Measurements from ENCODE around the gene MBOAT7.
"Not testable (repeated sequence)": the region's sequence is repeated elsewhere in the genome, so short reads cannot be mapped to it uniquely, and the experiment has no call there.

The MBOAT7 gene

GRCh38 chr19:54217517-54218247 is 28.3 kb upstream of the MBOAT7 start:
- H3K9ac ChIP-seq (ENCODE audit: low read depth, low read length); H3K36me3 ChIP-seq (ENCODE audit: insufficient read depth, low read length); H3K4me1 ChIP-seq (ENCODE audit: insufficient read depth, low read length); H3K9me3 ChIP-seq (ENCODE audit: control insufficient read depth, insufficient read depth, low read length): not testable (repeated sequence)

DNA sequence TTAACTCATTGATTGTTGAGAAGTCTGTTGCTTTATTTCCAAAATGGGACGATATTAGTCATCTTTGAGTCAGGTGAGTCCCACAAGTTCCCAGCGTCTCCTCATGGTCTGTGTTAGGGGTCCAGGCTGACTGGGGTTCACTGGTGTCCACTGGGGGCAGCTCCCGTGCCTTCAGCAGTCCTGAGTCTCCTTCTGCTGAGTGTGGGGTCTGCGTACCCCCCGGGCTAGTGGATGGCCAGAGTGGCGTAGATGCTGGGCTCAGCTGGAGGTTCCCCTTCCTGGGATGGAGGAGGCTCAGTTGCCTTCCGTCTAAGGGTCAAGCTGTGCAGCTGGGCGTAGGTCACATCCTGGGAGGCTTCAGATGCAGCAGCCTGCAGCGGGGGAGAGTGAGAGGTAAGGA is 27.5 kb upstream of the MBOAT7 start:
- Histone ChIP-seq H3K4me1 (ENCODE audit: insufficient read depth, low read length) (no peaks in the 10 kb centered on the region; the same call in 1 of the 2 replicates), H3K36me3 (ENCODE audit: insufficient read depth, low read length) (no peaks in the 10 kb centered on the region), H3K9me3 (ENCODE audit: control insufficient read depth, insufficient read depth, low read length) (no peaks in the 10 kb centered on the region), H3K9ac (ENCODE audit: low read depth, low read length) (no peak overlapping the region)

DNA sequence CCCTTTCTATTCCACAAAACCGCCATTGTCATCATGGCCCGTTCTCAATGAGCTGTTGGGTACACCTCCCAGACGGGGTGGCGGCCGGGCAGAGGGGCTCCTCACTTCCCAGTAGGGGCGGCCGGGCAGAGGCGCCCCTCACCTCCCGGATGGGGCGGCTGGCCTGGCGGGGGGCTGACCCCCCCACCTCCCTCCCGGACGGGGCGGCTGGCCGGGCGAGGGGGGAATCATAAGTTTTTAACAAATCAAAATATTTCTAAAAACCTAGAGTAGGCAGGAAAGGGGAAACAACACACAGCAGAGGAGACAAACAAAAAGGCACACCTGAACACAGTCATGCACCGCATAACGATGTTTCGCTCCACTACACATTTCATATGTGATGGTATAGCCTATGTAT is 25.4 kb upstream of the MBOAT7 start:
- not testable (repeated sequence) for H3K36me3 ChIP-seq (ENCODE audit: insufficient read depth, low read length); H3K4me1 ChIP-seq (ENCODE audit: insufficient read depth, low read length)

GRCh38 chr19:54214217-54214616 is 24.8 kb upstream of the MBOAT7 start:
- not testable (repeated sequence) for H3K36me3 ChIP-seq (ENCODE audit: insufficient read depth, low read length); H3K4me1 ChIP-seq (ENCODE audit: insufficient read depth, low read length); H3K9ac ChIP-seq (ENCODE audit: low read depth, low read length); H3K9me3 ChIP-seq (ENCODE audit: control insufficient read depth, insufficient read depth, low read length)

More for the DNA sequence above, 25.4 kb upstream of the MBOAT7 start:
- H3K9ac ChIP-seq (ENCODE audit: low read depth, low read length); H3K9me3 ChIP-seq (ENCODE audit: control insufficient read depth, insufficient read depth, low read length): not testable (repeated sequence)

DNA sequence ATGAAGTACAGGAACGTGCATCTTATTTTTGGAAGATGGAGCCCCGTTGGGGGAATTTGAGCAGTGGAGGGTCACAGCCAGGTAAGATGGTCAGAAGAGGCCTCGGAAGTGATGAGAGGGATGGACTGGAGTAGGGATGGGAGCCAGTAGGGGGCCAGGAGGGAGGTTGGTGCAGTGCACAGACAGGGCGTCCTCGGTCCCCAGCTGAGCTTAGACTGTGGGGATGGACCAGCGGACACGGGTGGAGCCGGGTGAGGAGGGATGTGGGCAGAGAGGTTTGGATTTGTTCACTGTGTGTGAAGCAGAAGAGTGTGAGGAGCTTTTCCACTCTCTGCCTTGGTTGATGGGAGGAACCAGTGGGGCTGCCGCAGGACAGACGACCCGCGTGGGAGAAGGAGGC is 21.9 kb upstream of the MBOAT7 start:
- Histone ChIP-seq H3K9ac (ENCODE audit: low read depth, low read length) (no peak overlapping the region), H3K4me1 (ENCODE audit: insufficient read depth, low read length) (no peaks in the 10 kb centered on the region; the same call in none of the 2 replicates), H3K9me3 (ENCODE audit: control insufficient read depth, insufficient read depth, low read length) (no peaks in the 10 kb centered on the region), H3K36me3 (ENCODE audit: insufficient read depth, low read length) (peaks cover 14% of the 10 kb centered on the region)

GRCh38 chr19:54209811-54210494 is 20.6 kb upstream of the MBOAT7 start:
- H3K9me3 ChIP-seq (ENCODE audit: control insufficient read depth, insufficient read depth, low read length): no peaks in the 10 kb centered on the region
- no peaks in the 10 kb centered on the region; the same call in none of the 2 replicates for H3K4me1 ChIP-seq (ENCODE audit: insufficient read depth, low read length)
- no peak overlapping the region for H3K9ac ChIP-seq (ENCODE audit: low read depth, low read length)
- H3K36me3 ChIP-seq (ENCODE audit: insufficient read depth, low read length): peaks cover 22% of the 10 kb centered on the region

DNA sequence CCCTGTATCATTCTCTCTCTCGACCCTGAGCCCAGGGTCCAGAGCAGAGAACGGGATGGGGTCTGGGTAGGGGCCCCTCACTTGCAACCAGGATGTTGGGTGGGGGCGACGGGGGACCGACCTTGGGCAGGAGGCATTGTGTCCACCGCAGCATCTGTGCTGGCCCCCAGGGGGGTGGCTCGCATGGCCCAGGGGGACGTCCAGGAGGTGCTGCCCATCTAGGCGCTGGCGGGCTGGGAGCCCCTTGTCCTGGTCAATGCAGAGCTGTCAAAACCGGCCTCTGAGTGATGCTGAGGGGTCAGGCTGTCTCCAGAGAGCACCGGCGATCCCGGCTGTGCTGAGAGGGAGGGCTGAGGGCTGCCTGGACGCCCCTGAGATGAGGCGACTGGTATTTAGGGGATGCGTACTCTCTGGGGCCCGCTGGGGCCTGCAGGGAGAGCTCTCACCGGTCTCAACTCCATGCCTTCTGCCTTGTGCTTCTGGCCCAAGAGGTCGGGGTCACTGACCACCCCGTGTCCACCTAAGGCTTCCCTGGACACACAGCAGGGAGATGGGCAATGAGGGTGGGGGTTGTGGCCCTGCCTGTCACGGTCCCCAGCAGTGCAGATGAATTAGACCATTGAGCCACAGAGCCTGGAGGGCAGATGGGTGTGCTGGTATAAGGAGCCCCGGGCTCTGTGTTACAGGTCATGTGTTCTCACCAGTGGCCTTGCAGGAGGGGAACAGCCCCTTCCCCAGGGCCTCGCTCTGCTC is 19.9 kb upstream of the MBOAT7 start:
- no peak overlapping the region for H3K9ac ChIP-seq (ENCODE audit: low read depth, low read length)
- no peaks in the 10 kb centered on the region; the same call in none of the 2 replicates for H3K4me1 ChIP-seq (ENCODE audit: insufficient read depth, low read length)
- no peaks in the 10 kb centered on the region for H3K9me3 ChIP-seq (ENCODE audit: control insufficient read depth, insufficient read depth, low read length)
- peaks cover 30% of the 10 kb centered on the region for H3K36me3 ChIP-seq (ENCODE audit: insufficient read depth, low read length)

GRCh38 chr19:54208784-54209057 is 19.3 kb upstream of the MBOAT7 start:
- Histone ChIP-seq H3K36me3 (ENCODE audit: insufficient read depth, low read length) (peaks cover 30% of the 10 kb centered on the region), H3K4me1 (ENCODE audit: insufficient read depth, low read length) (no peaks in the 10 kb centered on the region; the same call in none of the 2 replicates), H3K9ac (ENCODE audit: low read depth, low read length) (no peak overlapping the region), H3K9me3 (ENCODE audit: control insufficient read depth, insufficient read depth, low read length) (no peaks in the 10 kb centered on the region)

- peaks cover 34% of the 10 kb centered on the region for H3K36me3 ChIP-seq (ENCODE audit: insufficient read depth, low read length)
- no peaks in the 10 kb centered on the region for H3K9me3 ChIP-seq (ENCODE audit: control insufficient read depth, insufficient read depth, low read length)
- H3K9ac ChIP-seq (ENCODE audit: low read depth, low read length): no peak overlapping the region
- peaks cover 3% of the 10 kb centered on the region for H3K4me1 ChIP-seq (ENCODE audit: insufficient read depth, low read length)
These were observed 18.8 kb upstream of the MBOAT7 start for GRCh38 chr19:54207983-54208783.

GRCh38 chr19:54207676-54207982 is 18.2 kb upstream of the MBOAT7 start:
- H3K36me3 ChIP-seq (ENCODE audit: insufficient read depth, low read length): peaks cover 39% of the 10 kb centered on the region
- H3K9ac ChIP-seq (ENCODE audit: low read depth, low read length): no peak overlapping the region
- peaks cover 8% of the 10 kb centered on the region for H3K4me1 ChIP-seq (ENCODE audit: insufficient read depth, low read length)
- H3K9me3 ChIP-seq (ENCODE audit: control insufficient read depth, insufficient read depth, low read length): no peaks in the 10 kb centered on the region

DNA sequence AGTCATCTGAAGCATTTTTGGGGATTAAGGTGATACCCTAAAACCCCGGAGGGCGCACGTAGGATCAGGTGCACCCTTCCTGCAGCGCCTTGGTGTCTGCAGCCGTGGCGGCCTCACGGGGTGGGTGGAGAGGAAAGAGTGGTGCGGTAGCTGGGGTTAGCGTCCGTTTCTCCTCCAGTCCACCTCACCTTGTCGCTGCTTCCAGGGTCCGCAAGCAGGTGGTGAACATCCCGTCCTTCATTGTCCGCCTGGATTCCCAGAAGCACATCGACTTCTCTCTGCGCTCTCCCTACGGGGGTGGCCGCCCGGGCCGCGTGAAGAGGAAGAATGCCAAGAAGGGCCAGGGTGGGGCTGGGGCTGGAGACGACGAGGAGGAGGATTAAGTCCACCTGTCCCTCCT is 17.8 kb upstream of the MBOAT7 start:
- not testable (repeated sequence) for H3K9me3 ChIP-seq (ENCODE audit: control insufficient read depth, insufficient read depth, low read length); H3K9ac ChIP-seq (ENCODE audit: low read depth, low read length)
- H3K36me3 ChIP-seq (ENCODE audit: insufficient read depth, low read length): peaks cover 44% of the 10 kb centered on the region
- peaks cover 13% of the 10 kb centered on the region for H3K4me1 ChIP-seq (ENCODE audit: insufficient read depth, low read length)

DNA sequence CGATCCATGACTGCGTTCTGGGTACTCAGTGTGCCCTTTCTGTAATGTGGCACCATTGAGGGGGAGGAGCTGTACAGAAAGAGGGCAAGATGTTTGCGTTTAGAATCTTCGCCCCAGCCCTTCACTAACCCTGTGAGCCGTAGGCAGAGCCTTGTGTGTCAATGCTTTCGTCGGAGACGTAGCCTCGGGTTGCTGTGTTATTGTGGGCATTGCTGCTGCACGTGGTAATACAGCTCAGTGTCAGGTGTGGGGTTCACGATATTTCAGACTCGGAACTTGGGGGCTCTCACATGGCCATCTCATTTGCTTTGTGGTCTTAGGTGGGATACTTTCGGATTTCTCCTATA is 17.4 kb upstream of the MBOAT7 start:
- Histone ChIP-seq H3K4me1 (ENCODE audit: insufficient read depth, low read length) (peaks cover 15% of the 10 kb centered on the region), H3K9ac (ENCODE audit: low read depth, low read length) (no peak overlapping the region), H3K36me3 (ENCODE audit: insufficient read depth, low read length) (peaks cover 45% of the 10 kb centered on the region), H3K9me3 (ENCODE audit: control insufficient read depth, insufficient read depth, low read length) (no peaks in the 10 kb centered on the region)

DNA sequence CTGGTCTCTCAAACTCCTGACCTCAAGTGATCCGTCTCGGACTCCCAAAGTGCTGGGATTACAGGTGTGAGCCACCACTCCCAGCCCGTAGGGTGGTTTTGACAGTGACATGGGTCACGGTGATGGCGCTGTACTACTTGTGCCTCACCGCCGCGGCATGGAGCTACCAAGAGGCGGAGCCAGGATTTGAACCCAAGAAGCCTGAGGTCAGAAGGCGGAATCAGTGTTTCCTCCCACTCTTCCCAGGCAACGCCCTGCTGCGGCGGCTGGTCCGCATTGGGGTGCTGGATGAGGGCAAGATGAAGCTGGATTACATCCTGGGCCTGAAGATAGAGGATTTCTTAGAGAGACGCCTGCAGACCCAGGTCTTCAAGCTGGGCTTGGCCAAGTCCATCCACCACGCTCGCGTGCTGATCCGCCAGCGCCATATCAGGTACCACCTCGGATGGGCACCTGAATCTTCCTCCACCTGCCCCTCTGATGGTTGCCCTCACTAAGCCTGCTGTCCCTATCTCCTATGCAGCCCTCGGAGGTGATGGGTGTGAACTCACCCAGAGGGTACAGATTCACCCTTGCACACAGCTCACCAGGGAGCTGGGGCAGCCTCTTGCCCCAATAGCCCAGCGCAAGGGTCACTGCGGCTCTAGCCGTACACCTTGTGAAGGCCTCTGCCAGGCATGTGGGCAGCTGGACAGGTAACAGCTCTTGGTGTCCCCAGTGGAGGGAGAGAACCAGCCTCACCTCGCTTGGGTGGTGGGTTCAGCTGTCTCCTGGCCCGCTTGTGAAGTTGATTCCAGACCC is 16.9 kb upstream of the MBOAT7 start:
- Histone ChIP-seq H3K4me1 (ENCODE audit: insufficient read depth, low read length) (peaks cover 15% of the 10 kb centered on the region), H3K9ac (ENCODE audit: low read depth, low read length) (no peak overlapping the region), H3K9me3 (ENCODE audit: control insufficient read depth, insufficient read depth, low read length) (no peaks in the 10 kb centered on the region), H3K36me3 (ENCODE audit: insufficient read depth, low read length) (peaks cover 49% of the 10 kb centered on the region)
